ENCODE data around the gene NEU1.
"Not testable (repeated sequence)": the region's sequence is repeated elsewhere in the genome, so short reads cannot be mapped to it uniquely, and the experiment has no call there.

NEU1 gene
- total RNA-seq: 55.2 to 63.4 reads per million in 2 experiments

DNA sequence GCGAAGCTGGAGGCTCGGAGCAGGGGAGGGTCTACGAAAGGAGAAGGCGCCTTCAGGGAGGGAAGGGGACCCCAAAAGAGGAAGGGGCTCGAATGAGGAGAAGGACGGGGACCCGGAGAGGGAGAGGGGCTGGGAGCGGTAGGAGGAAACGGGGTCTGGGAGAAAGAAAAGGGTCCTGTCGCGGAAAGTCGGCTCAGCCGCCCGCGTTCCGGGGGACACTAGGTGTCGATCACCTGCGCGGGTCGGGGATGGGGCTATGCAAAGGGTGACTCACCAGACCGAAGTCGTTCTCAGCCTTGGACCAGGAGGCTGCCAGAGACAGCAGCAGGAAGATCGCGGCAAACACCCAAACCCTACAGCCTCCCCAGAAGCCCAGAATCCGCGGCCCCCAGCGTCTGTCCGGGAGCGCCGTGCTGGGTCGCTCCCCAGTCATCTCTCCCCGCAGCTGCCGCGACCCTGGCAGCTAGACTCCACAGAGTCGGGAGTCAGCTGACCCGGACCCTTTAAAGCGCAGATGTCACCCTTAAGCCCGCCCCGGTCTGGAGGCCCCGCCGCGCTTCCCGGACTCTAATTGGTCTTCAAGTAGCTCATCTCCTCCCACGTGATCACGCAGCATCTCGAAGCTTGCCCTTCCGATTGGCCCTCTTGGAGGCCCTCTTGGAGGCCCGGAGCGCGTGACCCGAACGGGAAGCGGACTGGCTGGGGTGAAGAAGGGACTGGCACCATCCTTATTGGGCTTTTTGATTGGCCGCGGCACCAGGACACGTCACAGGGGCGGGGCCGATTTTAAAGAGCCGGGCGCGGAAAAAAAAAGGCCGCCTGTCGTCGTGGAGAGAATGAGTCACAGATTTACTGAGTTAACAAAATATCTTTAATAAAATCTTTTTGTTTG, at the start of gene NEU1:
Gene NEU1, minus strand, starts transcription at position 478 of the 892 bp plus-strand sequence. Its CDS starts 45 bp downstream, at position 433.
- DNase-seq (ENCODE audit: low read depth): peak; percentile 99

GRCh38 chr6:31911826-31912585, 49.4 kb upstream of the NEU1 start:
- DNase-seq (ENCODE audit: low read depth): no peak

GRCh38 chr6:31909298-31909697, 46.7 kb upstream of the NEU1 start:
- DNase-seq (ENCODE audit: low read depth): not testable (repeated sequence)

DNA sequence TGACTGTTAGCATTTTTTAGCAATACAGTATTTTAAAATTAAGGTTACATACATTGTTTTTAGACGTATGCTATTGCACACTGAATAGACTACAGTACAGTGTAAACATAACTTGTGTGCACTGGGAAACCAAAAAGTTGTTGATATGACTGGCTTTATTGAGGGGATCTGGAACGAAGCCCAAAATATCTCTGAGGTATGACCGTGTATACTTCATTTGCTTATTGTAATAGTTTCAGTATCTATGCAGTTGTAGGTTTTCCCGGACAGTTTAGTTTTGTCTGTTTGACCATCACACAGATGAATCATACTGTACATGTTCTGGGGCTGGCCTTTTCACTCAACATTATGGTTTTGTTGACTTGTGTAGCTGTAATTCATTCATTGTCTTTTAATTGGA, 46.2 kb upstream of the NEU1 start:
- no peak for DNase-seq (ENCODE audit: low read depth)

DNA sequence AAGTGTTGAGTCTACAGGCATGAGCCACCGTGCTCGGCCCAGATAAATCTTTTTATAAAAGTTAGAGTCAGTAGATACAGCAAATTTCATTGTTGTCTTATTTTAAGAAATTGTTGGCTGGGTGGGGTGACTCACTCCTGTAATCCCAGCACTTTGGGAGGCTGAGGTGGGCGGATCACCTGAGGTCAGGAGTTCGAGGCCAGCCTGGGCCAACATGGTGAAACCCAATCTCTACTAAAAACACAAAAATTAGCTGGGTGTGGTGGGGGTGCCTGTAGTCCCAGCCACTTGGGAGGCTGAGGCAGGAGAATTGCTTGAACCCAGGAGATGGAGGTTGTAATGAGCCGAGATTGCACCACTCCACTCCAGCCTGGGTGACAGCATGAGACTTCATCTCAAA, 45.6 kb upstream of the NEU1 start:
- DNase-seq (ENCODE audit: low read depth): not testable (repeated sequence)

GRCh38 chr6:31907158-31907813, 44.7 kb upstream of the NEU1 start:
- DNase-seq (ENCODE audit: low read depth): no peak

- DNase-seq (ENCODE audit: low read depth): not testable (repeated sequence)
Measured at GRCh38 chr6:31906727-31907126, 44.1 kb upstream of the NEU1 start.

- DNase-seq (ENCODE audit: low read depth): no peak
Measured at GRCh38 chr6:31906122-31906521, 43.5 kb upstream of the NEU1 start.

DNA sequence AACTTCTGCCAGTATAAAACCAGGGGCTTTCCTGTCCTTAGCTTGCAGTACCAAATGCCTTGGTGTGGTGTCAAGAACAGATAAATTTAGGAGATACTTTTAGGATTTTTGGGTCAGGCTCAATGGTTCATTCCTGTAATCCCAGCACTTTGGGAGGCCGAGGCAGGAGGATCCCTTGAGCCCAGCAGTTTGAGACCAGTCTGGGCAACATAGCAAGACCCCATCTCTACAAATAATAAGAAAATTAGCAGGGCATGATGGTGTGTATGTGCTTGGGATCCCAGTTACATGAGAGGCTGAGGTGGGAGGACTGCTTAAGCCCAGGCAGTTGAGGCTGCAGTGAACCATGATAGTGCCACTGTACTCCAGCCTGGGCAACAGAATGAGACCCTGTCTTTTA, 42.4 kb upstream of the NEU1 start:
- no peak for DNase-seq (ENCODE audit: low read depth)

DNA sequence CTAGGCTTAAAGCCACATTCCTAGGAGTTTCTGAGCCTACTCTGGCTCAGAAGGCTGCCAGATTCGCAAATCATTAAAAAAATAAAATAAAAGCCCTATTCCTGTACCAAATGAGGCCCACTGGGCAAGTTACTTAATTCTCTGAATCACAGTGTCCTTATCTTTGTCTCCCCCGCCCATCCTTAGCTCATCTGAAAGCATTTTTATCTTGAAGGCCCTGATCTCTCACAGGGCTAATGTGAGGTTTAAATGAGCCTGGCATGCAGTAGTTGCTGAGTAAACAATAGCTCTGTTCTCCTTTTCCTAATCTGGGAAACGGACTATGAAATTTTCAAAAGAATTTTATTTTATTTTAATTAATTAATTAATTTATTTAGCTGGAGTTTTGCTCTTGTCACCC, 41.3 kb upstream of the NEU1 start:
- DNase-seq (ENCODE audit: low read depth): no peak

- peak; percentile 75 for DNase-seq (ENCODE audit: low read depth)
Measured at GRCh38 chr6:31901953-31902643, 39.5 kb upstream of the NEU1 start, which contains the start of gene ZBTB12. TSS of gene ZBTB12 (minus strand) at chr6:31902086. CDS start at chr6:31901305, 781 bp downstream.

DNA sequence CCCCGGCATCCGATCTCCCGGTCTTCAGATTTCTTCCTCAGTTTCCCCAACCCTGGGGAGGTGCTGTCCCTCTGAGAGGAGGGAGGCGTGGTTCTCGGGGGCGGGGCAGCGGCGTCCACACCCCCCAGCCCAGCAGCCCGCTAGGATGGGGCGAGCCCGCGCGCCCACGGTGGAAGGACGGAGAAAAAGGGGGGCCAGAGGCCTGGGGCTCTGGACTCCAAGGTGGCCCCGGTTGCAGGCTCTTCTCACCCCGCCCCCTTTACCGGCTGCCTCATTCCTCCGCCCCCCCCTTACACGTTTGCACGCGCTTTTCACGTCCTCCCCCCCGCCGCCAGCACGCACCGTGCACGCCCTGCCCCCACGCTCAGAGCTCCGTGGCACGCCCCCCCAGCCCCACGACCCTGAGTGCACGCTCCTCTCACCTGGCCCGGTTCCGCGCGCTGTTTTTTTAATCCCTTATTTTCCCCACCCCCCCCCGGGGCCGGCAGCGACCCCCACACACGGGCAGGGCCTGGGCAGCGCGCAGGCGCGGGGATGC, 38.9 kb upstream of the NEU1 start:
- DNase-seq (ENCODE audit: low read depth): peak; percentile 54

DNA sequence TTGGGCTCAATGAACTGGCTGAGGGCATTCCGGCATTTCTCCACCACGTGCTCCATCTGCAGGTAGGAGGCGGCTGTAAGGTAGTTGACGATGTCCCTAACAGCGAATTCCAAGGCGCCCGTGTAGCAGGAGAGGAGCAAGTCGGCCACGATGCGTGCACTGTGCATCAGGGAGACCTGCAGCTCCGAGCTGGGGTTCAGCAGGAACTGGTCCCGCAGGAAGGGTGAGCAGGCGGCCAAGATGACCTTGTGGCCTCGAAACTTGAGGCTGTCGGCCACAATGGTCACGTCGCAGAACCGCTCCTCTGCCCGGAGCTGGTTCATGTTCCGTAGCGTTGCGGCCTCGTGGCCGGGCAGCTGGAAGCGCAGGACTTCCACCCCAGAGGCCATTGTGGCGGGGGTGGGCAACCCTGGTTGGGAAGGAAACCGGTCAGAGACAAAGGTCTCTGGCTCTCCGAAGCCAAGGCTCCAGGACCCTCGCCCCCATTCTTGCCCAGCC, 38.3 kb upstream of the NEU1 start:
- no peak for DNase-seq (ENCODE audit: low read depth)

DNA sequence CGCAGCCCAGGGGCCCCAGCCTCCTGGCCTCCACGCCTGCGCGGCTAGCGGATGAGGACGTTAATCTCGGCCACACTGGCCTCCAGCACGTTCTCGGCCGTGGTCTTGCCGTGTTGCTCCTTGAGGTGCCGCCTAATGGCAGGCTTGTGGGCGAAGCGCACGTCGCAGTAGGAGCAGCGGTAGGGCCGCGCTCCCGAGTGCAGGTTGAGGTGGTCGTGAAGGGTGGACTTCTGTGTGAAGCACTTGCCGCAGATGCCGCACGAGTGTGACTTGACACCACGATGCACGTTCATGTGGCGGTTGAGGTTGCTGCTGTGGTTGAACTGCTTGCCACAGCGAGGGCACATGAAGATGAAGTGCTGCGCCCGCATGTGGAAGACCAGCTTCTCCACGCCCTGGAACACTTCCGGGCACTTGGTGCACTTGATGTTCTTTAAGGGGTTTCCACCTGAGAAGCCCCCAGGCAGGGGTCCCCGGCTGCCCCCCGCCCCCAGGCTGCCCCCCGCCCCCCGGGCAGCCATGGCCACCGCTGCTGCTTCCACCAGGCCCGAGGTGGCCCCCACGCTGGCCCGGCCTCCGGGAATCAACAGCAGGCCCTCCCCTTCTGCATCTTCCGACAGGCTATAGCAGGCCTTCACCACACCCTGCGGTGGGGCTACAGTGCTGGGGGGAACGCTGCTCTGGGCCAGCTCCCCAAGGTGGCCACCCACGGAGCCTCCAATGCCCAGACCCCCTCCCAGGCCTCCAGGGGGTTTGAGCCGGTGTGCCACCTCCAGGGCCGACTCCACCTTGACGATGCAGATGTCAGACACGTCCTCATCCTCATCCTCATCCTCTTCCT, 37.5 kb upstream of the NEU1 start:
- no peak for DNase-seq (ENCODE audit: low read depth)

DNA sequence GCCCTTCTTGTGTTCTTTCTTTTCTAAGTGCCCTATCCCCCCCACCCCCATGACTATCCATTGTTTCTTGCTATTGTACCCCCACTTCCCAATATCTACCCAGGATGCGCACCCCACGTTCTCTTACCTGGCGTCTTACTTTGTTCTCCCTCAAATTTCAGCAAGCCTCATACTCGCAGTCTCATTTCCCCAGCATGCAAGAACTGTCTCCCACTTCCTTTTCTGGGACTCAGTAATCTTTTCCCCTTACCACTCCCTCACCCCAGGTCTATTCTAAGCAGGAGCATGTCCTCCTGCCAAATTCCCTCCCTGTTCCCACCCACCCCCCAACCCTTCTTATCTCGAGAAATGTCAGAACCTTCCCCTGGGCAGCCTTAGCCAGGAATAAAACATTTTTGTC, 36.6 kb upstream of the NEU1 start:
- no peak for DNase-seq (ENCODE audit: low read depth)

DNA sequence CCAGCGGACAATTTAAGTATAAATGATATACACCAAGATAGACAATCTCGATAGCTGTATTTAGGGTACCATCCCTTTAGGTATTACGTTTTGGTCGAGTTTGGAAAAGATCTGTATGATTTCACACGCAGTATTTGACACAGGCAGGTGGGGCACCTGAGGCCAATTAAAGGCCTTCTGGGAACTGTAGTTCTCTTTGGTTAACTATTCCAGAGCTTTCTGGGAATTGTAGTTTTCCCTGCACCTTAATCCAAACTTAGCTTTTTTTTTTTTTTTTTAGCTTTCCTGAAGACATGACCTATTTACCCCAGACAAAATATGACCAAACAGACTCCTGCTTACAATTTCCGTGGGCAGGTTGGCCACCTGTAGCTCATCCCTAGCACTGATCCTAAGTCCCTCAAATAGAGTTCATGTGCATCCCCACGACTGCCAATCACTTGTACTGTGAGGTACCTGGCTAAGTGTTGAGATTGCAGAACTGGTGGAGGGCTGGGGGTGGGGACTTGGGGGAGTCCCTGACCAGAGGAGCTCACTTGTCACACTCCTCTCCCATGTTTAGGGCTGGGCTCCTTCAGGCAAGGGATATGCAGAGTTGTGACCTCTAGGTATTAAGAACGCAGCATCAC, 35.9 kb upstream of the NEU1 start:
- no peak for DNase-seq (ENCODE audit: low read depth)

DNA sequence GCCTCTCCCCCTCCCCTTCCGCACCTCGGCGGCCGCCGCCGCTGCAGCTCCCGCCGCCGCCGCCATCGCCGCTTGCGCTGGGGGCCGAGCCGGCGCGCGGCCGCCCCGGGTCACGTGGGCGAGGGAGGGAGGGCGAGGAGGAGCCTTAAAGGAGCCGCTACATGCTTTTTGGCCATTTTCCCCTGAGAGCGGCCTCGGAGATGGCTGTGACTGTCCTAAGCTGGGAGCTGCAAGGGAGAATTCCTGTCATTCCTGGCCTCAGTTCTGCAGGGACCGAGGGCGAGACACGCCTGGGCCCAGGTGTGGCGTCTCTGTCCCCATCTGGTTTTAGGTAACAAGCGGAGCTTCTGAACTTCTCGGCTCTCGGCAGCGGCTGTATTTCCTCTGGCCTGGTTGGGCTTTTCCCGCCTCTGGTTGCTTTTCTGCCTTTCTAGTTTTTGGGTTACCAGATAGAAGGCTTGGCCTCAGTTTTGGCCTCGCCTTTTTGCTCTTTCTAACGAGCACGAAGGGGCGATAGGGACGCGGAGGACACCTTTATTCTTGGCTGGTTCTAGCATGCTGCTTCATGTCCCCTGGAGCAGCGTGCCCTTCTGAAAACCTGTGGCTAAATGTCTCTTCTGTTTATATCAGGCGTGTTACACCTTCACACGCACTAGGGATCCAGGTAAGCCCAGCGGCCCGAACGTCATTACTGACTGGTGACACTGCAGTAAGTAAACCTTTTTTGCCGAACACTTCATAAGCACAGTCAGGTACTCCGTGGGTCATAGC, 35.2 kb upstream of the NEU1 start, which contains the start of gene EHMT2:
Gene EHMT2, minus strand, starts transcription at position 87 of the 771 bp plus-strand sequence. Its CDS starts 21 bp downstream, at position 66.
- DNase-seq (ENCODE audit: low read depth): peak; percentile 79

DNA sequence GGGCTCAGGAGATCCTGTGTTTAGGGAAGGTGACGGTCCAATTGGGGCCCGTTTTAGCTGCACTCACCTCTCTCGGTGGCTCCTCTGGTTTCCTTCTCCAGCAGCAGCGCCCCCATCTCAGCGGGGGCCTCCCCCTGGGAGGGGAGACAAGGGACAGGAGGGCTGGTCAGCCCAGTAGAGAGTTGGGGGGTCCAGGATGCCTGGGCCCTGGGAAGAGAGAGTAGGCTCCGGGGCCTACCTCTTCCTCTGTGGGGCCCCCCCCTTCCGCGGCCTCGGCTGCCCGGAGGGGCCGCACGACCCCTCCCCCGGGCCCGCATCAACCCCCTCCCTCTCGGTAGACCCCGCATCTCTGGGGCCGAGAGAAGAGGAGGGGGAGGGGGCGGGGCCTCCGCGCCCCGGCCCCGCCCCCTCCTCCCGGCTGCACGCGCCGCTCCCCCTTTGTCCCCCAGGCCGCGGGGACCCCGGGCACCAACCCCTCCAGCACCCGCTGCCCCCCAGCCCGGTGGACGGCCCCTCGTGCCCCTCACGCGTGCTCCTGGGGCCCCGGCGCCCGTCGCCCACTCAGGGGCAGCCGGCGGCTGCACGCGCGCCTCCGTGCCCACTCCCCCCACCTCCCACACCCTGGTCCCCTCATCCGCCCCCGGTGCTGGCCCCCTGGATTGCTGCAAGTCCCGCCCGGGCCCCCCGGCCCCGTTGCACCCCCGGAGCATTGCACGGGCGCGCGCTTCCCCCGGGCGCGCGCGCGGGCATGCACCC, 34.4 kb upstream of the NEU1 start:
- DNase-seq (ENCODE audit: low read depth): no peak

Data from T follicular helper cell (primary cell).